Left ventricle myocardium superior (tissue), 1 donor: ENCODE data around the gene AOAH. TPM values are rescaled to one million over a fixed set of nuclear protein-coding genes. Genes with fewer than 3 reads are reported as not detected.

Experiments
- ATAC-seq: fragments of 200-7000 bp; cut with Tn5 transposase; one replicate; pipeline ENCODE4 v1.9.1; 2020; ENCODE audit warnings: mild to moderate bottlenecking, moderate library complexity
- DNase-seq: peaks from one replicate; pipeline ENCODE4 v3.0.0-alpha.2; 2020
- intact Hi-C: fragments of 100-400 bp; cut with micrococcal nuclease; formaldehyde crosslinking; loops from one replicate; pipeline ENCODE4 v1.11.0; 2022
- total RNA-seq: library from RNA; stranded (reverse); fragmentation: NEBNext Ultra II Directional; extraction: Animal tissue kit (Norgen Biotek cat#: 25700); gene quantifications from one replicate; pipeline ENCODE4 v1.2.1, GENCODE V29; 2021
- donor health status: DM: no; HTN: yes; CAD: no; lungs with severe emphysema.

Gene AOAH
- total RNA-seq, 1 donor from 2014 or later = 2.4 TPM

DNA sequence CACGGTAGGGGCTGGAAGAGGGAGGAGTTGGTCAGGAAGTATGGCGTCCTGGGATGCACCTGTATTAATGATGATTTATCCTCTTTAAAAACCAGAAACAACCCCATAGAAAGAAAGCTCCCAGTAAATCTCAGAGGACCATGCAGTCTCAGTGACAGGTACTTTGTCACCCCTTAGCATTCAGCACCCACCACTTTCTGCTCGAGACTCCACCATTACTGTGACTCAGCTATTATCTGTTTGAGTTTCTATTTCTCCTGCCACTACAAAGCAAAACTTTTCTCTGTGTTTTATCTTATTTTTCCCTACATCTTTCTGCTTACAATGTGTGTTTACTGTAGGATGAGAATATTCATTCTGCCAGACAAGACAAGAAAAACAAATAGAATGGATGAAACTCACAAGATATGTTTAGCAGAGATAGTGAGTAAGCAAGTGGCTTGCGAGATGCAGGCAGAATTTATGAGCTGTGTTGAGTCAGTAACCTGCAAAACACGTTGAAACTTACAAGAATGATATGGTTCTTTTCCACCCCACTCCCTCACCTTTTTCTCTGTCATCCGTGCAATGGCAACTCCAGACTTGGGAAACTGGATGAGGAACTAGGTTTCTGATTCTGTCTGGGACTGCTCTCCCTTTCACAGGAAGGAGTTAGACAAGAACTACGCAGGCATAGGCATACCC is 127.1 kb downstream of the AOAH start:
- ATAC-seq = no peak
- no peak for DNase-seq
- intact Hi-C loops = no loop called here

DNA sequence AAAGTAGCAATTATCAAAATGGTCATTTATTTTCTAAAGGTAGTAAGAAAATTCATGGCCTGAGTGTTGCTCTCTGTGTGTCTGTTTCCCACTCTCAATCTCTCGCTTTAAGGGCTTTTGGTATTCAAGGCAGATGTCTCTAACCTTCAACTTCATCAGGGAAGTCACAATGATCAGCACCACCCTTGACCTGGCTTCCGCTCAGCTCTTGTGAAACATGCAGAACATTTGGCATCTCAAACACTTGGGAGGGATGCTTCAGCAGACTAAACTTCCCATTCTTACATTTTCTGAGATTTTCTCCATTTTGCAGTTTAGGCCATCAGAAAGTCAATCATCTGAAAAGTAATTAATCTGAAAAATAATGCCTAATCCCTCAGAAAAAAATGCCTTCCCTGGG is 129.8 kb downstream of the AOAH start:
- ATAC-seq (no peak), DNase-seq (no peak)
- intact Hi-C loops = no loop called here

DNA sequence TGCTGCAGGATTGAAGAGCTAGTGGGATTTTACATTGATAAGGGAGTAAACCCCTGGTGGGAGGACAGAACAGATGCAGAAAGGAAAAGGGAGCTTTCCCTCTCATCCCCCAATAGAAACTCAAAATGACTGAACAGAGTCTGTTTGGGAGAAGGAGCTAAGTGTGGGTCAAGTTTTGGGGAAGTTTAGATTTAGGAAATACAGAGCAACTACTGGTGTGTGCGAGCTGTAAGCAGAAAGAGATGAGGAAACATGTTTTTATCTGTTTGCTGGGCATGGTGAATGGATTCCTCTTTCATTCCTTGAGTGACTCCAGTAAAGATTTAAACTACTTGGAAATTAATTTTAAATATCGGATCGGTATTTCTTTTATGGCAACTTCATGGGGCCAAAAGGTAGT is 132.7 kb downstream of the AOAH start:
- DNase-seq = no peak
- intact Hi-C loops = no loop called here
- no peak for ATAC-seq

DNA sequence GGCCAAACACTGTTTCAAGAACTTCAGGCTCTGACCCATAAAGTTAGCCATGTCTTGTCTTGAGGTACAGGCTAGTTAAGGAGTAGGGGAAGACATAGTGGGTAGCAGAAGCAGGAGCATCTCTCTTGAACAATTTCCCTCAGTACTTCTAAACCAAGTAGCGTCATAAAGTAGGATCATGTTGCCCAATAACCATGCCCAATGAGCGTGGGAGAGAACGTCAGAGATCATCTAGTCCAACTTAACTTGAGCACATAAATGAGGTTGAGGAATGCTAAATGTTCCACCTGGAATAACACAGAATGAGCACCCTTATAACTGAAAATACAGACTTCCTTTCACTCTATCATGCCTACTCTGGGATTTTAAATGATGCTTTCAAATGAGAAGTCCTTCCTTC is 134.9 kb downstream of the AOAH start:
- DNase-seq = no peak
- intact Hi-C loops = no loop called here
- no peak for ATAC-seq

DNA sequence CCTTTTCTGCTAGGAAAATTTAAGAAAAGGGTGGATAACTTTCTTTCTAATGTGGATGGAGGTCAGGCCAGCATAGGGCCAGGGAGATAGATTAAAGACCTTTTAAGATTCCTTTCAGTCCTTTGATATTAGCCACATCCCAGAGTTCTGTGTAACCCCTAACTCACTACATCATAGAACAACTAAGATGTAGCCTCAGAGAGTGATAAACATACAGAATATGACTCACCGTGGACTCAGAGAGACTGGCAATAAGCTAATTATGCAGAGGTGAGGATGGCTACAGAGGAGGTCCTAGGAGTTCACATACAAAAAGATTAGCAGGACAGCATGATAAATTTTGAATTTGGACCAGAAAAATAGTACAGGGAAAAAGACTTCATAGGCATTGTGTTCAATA is 141.0 kb downstream of the AOAH start:
- ATAC-seq = no peak
- intact Hi-C loops = no loop called here
- DNase-seq = no peak

DNA sequence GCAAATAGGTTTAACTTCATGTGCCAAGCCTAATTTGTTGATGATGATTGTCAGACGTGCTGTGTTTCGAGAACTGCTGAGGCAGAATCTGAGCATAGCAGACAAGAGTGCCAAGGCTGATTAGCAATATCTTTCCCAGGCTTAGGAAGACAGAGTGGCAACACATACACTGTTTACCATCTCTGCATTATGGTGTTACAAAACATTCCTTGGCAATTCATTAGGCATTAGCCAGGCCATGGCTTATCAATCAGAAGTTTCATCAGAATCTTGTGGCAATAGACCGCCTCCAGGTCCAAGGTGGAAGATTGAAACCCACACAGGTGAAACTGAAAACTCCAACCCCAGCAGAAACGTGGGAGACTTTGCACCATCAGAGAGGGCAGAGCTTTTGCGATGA is 148.5 kb downstream of the AOAH start:
- ATAC-seq = no peak
- intact Hi-C loops = no loop called here
- DNase-seq = no peak

DNA sequence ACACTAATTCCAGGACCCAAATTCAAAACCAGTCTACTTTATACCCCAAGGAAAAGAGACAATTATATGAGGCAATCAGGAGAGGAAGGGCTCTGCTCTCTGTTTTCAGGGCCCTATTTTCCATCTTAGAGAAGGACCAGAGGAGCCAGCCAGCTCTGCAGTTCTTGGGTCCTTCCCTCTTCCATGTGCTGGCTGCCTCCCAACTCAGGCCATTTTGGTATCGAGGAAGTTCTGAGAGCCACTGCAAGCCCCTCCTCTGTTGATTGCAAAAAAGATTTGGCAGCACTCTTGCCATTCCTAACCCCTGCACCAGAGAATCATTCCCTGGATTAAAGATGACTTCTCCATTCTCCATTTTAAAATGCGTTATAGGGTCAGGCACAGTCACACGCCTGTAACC is 151.2 kb downstream of the AOAH start:
- intact Hi-C loops = no loop called here
- no peak for ATAC-seq

DNA sequence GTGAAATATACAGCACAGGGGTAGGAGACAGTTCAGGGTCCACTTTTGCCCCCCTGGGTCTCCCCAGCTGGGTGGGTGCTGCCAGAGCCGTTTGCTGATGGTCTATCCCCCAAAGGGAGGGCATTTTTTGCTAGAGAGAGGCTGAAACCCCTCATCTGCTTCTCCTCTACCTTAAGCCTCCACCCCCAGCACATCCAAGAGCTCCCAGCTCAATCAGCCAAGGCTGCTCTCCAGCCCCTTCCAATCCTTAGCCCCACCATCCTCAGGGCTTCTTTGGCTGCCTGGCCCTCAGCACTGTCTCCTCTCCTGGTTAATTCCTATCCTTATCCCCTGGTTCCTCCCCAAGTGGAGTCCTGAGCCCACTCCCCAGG is 153.1 kb downstream of the AOAH start:
- intact Hi-C loops = no loop called here
- ATAC-seq (no peak), DNase-seq (no peak)

More for the DNA sequence above, 151.2 kb downstream of the AOAH start:
- peak; percentile 32 for DNase-seq

DNA sequence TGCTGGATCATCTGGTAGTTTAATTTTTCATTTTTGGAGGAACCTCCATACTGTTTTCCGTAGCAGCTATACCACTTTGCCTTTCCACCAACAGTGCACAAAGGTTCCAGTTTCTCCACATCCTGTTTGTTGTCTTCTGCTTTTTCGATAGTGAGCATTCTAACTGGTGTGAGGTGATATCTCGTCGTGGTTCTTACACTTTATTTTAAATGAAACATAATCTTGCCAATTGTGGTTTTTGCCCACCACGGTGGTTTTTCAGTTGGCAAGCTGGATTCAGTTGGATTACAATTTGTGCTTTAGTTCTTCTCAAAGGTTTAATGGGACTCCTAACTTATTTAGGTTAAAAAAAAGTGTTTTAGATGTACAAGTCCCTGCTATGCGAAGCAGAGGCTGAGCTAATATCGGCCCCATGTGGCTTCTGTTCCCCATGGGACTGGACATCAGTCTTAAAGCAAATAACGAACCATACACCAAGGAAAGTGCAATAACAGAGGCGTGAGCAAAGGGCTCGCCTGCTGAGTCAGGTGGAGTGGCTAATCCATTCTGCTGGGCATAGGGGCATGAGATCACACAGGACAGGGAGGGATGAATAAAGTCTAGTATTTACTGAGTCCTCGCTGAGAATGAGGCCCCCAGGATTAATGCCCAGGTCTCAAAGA is 153.6 kb downstream of the AOAH start:
- DNase-seq (no peak), ATAC-seq (no peak)
- intact Hi-C loops = no loop called here

DNA sequence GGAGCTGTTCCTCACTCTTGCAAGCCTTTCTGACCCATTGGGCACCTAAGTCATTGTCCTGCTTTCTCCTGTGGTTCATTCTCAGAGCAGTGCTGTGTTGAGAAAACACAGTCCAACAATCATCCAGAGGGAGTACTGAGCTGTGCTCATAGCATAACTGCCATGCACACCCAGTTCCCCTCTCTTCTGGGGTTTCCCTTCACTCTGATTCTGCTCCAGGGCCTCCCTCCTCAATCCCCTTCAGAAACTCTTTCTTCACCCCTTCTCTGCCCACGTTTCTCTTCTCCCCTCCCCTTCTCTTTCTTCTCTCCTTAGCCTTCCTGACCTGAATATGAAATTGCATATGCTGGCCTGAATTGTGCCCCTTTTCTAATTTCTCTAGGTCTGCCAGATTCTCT is 155.8 kb downstream of the AOAH start:
- DNase-seq (no peak), ATAC-seq (no peak)
- intact Hi-C loops = no loop called here

DNA sequence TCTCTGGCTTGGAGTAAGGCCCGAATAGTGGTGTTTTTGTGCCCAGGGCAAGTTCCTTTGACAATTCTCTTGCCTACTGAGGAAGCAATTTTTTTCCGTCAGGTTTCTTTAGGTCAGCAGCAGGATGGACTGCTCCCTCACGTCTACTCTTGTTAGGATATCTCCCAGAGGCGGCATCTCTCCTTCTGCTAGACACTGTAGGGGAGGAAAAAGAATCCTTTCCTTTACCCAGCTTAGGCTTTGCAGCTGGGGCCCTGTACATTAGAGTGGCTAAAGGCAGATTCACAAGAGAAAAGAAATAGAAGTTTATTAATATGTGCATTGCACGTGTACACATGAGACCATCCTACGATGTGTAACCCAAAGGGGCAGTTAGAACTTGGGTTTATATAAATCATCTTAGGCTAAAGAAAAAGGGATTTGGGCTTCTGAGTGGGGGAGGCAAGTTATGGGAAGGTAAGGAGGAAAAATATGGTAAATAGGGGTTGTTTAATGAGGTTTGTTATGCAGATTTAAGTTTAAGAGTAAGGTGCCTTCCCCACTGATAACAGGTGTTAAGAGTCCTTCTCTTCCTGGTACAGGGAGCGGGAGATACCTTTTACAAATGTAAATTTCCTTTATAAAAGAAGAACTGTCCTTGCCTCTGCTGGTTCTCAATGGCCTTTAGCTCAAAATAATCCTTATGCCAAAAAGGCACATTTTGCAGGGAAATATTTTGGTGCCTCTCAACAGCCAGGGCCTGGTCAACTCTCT is 156.4 kb downstream of the AOAH start:
- ATAC-seq = no peak
- intact Hi-C loops = no loop called here

DNA sequence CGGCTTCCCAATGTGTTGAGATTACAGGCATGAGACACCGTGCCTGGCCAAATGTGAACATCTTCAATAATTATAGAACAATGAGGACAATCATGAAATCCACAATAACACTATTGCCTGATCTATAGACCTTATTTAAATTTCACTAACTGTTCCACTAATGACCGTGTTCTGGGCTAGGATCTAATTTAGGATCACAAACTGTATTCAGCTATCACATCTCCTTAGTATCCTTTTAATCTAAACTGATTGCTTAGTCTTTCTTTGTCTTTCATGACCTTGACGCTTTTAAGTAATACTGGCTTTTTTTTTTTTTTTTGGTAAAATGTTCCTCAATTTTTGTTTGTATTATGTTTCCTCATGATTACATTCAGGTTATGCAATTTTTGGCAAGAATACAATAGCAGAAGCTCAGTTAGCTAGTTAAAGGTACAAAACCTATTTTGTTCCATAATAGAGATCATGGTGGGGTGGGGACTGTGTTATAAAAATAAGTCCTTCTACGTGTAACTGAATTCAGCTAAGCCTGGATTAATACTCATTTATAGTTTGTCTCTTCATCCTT is 158.4 kb downstream of the AOAH start:
- no peak for DNase-seq
- ATAC-seq = no peak
- intact Hi-C loops = no loop called here

More for the DNA sequence above, 156.4 kb downstream of the AOAH start:
- DNase-seq = no peak

DNA sequence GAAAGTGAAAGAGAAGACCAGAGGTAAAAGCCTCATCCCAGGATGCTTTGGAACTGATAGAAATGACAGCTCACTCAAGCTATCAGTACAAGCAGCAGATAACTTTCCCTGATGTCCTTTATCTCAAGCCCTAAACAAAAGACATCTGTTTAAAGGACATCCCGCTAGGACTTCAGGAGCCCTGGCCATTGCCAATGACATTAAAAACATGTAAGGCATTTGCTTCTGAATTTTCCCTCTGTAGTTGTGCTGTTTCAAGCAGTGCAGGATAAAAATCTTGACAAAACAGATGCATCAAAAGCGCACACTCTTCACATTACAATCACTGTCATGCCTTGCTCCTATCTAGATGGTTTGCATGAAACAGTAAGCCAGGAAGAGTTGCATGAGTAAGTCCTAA is 159.8 kb downstream of the AOAH start:
- intact Hi-C loops = no loop called here
- no peak for ATAC-seq
- no peak for DNase-seq

DNA sequence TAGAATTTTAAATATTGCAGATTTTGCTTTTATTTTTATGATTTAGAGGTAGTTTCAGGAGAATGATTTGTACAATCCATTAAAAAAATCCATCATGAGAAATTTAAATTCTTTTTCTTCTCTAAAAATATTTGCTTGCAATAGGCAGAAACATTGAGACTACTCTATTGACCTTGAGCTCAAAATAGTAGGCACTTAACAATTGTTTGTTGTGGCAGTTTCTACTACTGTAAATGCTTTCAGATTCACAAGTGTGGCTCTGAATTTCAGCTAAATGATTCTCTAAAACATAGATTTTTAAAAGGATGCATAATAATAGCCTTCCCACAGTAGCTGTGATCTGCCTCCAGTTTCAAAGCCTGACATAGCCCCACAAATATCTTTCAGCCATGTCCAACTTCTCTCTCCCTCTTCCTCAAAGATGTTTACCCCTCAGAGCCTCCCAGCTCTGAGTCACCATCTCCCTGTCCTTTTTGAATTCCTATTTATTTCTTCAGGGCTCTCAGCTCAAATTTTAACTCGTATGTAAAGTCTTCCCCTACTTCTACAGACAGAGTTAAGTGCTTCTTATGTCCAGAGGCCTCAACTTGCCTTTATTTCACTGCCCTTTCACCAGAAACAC is 160.5 kb downstream of the AOAH start:
- intact Hi-C loops = no loop called here
- no peak for ATAC-seq
- DNase-seq = no peak

DNA sequence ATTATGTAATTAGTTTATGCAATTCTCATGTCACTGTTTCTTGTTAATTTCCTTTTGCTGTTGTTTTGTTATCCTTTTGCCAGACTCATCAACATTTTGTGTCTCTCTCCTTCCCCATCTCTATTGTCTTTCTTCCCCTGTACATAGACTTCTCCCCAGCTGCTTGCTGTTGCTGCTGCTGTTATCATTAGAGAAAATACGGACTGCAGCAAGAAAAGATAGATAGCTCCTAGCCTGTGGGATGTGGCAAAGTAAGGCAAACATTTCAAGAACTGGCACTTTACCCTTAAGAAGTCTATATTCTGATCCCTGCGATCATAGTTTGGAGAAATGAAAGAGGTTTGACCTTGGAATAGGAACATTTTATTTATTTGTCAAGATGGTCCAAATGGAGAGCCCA is 162.2 kb downstream of the AOAH start:
- no peak for ATAC-seq
- intact Hi-C loops = no loop called here
- DNase-seq = no peak

DNA sequence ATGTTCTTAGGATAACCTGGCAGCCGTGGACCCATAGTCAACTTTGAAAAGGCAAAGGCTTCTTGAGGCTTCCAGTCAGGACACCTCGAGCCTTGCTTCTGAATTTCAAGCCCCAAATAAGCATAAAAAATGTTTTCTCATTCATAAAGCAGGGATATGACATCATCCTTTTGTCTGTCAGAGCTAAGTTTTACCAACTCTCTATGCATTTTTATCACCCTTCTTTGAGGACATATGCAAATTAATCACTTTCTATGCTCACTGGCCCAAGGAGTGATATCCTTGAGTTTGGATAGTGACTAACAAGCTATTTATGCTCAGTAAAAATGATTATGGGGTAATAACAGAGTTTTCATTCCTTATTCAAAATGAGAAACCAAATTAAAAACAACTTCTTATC is 175.3 kb downstream of the AOAH start:
- ATAC-seq (no peak), DNase-seq (no peak)
- intact Hi-C loops = no loop called here

DNA sequence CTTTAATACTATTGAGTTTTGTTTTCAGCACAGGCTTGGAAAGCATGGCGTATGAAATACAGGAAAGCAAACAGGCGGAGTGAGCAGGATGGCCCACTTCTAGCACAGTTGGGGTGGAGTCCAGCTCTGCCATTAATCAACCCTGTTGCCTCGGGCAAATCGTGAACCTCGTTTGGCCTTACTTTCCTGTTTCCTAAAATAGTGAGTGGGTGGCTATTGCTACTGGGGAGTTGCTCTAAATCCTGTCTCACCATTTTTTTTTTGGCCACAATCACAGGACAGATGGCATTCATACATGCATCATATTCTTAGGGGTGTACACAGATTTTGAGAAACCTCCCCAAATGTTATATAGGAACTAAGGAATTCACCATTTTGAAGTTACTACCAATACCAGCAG is 176.9 kb downstream of the AOAH start:
- ATAC-seq = no peak

DNA sequence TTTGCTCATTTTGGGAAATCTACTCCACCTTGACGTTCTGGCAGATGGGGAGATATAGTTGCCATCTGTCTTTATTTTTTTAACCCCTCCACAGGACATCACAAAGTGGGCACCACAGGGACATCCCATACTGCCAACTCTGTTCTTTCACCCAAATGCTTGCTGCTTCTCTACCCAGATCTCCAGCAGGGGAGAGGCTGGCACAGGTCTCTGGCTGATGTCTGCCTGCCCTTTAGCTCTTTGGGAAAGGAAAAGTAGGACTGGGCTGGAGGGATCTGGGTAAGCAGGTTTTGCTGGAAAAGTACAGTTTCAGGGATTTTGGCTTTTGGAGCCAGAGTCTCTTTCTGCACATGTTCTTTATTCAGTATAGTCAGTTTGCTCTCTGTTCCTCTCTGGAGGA is 178.0 kb downstream of the AOAH start:
- intact Hi-C loops = no loop called here
- ATAC-seq = no peak
- no peak for DNase-seq

More for the DNA sequence above, 176.9 kb downstream of the AOAH start:
- intact Hi-C loops = no loop called here
- no peak for DNase-seq

DNA sequence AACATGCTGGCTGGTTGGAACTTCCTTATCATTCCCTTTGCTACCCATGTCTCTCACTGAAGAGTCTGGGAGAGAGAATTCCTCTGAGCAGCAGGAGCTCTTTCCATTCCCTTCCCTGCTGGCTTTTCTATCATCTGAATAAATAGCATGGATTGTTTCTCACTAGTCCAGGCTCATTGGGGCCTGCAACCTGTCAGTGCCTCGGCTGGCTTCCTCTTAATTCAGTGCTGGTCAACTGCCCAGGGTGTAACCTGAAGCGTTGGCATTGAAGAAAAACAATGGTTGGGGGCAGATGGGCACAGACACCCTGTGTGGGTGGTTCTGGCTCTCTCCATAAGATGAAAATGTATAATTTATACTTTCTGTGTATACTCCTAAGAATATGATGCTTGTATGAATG is 179.0 kb downstream of the AOAH start:
- intact Hi-C loops = no loop called here
- ATAC-seq (no peak), DNase-seq (no peak)

DNA sequence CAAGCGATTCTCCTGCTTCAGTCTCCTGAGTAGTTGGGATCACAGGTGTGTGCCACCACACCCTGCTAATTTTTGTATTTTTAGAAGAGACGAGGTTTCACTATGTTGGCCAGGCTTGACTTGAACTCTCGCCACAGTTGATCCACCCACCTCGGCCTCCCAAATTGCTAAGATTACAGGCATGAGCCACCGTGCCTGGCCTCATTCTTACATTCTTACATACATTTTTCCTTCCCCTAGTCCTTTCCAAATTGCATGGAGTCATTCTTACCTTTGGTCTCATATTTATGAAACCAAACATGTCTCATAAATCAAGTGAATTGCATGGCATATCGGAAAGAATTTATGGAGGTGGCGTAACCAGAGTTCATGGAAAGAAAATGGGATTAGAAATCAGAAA is 186.2 kb downstream of the AOAH start:
- intact Hi-C loops = no loop called here
- ATAC-seq = no peak
- DNase-seq = no peak
